ENCODE data around the gene CMAS. TPM values are rescaled to one million over a fixed set of nuclear protein-coding genes. Genes with fewer than 3 reads are reported as not detected.

The CMAS gene
- total RNA-seq, 1 experiment from 2014 or later: 69.0 TPM

- TF ChIP-seq, protein P1, sequence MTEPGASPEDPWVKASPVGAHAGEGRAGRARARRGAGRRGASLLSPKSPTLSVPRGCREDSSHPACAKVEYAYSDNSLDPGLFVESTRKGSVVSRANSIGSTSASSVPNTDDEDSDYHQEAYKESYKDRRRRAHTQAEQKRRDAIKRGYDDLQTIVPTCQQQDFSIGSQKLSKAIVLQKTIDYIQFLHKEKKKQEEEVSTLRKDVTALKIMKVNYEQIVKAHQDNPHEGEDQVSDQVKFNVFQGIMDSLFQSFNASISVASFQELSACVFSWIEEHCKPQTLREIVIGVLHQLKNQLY (CRISPR knock-in tag; IDR thresholded peaks at IDR 0.05): no peak
- TF ChIP-seq, protein P2, sequence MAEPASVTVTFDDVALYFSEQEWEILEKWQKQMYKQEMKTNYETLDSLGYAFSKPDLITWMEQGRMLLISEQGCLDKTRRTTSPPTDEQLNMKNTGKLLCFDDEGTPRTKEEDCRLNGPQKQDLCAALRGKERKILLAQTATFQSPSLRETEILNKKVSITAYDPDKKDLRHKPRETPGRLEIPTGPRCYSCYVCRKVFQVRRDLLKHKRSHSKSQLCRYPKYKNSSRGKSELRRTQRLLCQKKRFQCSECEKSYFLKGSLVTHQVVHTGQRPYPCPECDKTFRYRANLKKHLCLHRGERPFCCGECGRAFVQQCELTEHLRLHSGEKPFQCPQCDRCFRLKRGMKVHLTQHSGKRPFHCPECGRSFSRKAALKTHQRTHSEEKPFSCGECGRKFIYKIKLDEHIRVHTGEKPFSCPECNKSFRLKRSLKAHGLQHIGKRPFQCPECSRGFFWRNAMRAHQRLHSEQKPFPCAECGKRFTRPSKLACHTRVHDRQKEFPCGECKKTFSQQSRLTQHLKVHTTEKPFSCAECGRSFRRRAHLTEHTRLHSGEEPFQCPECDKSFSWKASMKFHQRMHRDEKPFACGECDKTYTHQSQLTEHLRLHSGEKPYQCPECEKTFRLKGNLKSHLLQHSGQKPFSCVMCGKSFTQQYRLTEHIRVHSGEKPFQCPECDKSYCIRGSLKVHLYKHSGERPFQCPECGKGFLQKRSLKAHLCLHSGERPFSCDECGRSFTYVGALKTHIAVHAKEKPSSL (CRISPR knock-in tag; conservative IDR thresholded peaks at IDR 0.05): no peak
- TF ChIP-seq, protein P3, sequence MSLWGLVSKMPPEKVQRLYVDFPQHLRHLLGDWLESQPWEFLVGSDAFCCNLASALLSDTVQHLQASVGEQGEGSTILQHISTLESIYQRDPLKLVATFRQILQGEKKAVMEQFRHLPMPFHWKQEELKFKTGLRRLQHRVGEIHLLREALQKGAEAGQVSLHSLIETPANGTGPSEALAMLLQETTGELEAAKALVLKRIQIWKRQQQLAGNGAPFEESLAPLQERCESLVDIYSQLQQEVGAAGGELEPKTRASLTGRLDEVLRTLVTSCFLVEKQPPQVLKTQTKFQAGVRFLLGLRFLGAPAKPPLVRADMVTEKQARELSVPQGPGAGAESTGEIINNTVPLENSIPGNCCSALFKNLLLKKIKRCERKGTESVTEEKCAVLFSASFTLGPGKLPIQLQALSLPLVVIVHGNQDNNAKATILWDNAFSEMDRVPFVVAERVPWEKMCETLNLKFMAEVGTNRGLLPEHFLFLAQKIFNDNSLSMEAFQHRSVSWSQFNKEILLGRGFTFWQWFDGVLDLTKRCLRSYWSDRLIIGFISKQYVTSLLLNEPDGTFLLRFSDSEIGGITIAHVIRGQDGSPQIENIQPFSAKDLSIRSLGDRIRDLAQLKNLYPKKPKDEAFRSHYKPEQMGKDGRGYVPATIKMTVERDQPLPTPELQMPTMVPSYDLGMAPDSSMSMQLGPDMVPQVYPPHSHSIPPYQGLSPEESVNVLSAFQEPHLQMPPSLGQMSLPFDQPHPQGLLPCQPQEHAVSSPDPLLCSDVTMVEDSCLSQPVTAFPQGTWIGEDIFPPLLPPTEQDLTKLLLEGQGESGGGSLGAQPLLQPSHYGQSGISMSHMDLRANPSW (CRISPR knock-in tag; conservative IDR thresholded peaks at IDR 0.05; ENCODE audit: low read depth): no peak
- TF ChIP-seq ERG (CRISPR knock-in tag; IDR thresholded peaks at IDR 0.05) (no peak), CREB1 (CRISPR knock-in tag; IDR thresholded peaks at IDR 0.05) (no peak), ZNF263 (CRISPR knock-in tag; IDR thresholded peaks at IDR 0.05; ENCODE audit: low read depth) (no peak), ZNF671 (CRISPR knock-in tag; IDR thresholded peaks at IDR 0.05) (no peak)
- no peak overlapping the region for H3K27ac Mint-ChIP-seq
- no peak overlapping the region for H3K4me3 Mint-ChIP-seq
- peaks cover 4% of the 10 kb centered on the region for H3K4me1 Mint-ChIP-seq
- ATAC-seq (no peak), DNase-seq (ENCODE audit: low spot score) (no peak)
- no peaks in the 10 kb centered on the region for H3K9me3 Mint-ChIP-seq
- peaks cover 31% of the 10 kb centered on the region for H3K36me3 Mint-ChIP-seq
- ChIA-PET POLR2A (no interaction called here), CTCF (no interaction called here)
- H3K27me3 Mint-ChIP-seq (ENCODE audit: low read depth): no peaks in the 10 kb centered on the region
These were observed 10.6 kb downstream of the CMAS start for GRCh38 chr12:22056607-22057006.

DNA sequence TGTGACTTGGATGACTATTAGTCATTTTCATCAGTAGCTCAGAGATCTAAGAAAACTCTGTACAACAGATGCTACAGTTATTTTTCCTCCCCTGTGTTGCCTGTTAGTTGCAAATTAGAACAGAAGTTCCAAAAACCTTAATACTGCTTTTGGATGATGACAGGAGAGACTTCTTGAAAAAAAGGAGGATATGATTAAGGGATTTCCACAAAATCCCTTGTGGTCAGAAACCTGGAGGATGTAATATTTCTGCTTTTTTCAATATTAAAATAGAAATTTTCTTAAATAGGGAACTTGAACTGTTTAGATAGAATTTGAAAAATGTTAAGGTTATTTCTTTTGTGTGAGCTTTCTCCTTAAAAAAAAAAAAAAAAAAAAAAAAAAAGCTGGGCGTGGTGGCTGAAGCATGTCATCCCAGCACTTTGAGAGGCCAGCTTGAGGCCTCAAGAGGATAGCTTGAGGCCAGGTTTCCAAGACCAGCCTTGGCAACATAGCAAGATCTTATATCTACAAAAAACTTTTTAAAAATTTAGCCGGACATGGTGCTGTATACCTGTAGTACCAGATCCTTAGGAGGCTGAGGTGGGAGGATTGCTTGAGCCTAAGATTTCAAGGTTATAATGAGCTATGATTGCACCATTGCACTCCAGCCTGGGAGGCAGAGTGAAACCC is 14.1 kb downstream of the CMAS start:
- no peak overlapping the region for H3K27ac Mint-ChIP-seq
- TF ChIP-seq, protein P4, sequence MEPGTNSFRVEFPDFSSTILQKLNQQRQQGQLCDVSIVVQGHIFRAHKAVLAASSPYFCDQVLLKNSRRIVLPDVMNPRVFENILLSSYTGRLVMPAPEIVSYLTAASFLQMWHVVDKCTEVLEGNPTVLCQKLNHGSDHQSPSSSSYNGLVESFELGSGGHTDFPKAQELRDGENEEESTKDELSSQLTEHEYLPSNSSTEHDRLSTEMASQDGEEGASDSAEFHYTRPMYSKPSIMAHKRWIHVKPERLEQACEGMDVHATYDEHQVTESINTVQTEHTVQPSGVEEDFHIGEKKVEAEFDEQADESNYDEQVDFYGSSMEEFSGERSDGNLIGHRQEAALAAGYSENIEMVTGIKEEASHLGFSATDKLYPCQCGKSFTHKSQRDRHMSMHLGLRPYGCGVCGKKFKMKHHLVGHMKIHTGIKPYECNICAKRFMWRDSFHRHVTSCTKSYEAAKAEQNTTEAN (CRISPR knock-in tag; IDR thresholded peaks at IDR 0.05): no peak
- no peak for TF ChIP-seq JUN (CRISPR knock-in tag; IDR thresholded peaks at IDR 0.05)
- no peak for TF ChIP-seq ETV6 (CRISPR knock-in tag; IDR thresholded peaks at IDR 0.05)
- TF ChIP-seq NR1H2 (CRISPR knock-in tag; IDR thresholded peaks at IDR 0.05): no peak
- TF ChIP-seq TEAD1 (CRISPR knock-in tag; IDR thresholded peaks at IDR 0.05): no peak
- TF ChIP-seq FOXK1 (CRISPR knock-in tag; IDR thresholded peaks at IDR 0.05): no peak
- TF ChIP-seq, protein P5, sequence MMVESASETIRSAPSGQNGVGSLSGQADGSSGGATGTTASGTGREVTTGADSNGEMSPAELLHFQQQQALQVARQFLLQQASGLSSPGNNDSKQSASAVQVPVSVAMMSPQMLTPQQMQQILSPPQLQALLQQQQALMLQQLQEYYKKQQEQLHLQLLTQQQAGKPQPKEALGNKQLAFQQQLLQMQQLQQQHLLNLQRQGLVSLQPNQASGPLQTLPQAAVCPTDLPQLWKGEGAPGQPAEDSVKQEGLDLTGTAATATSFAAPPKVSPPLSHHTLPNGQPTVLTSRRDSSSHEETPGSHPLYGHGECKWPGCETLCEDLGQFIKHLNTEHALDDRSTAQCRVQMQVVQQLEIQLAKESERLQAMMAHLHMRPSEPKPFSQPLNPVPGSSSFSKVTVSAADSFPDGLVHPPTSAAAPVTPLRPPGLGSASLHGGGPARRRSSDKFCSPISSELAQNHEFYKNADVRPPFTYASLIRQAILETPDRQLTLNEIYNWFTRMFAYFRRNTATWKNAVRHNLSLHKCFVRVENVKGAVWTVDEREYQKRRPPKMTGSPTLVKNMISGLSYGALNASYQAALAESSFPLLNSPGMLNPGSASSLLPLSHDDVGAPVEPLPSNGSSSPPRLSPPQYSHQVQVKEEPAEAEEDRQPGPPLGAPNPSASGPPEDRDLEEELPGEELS (CRISPR knock-in tag; IDR thresholded peaks at IDR 0.05): no peak
- TF ChIP-seq, protein P6, sequence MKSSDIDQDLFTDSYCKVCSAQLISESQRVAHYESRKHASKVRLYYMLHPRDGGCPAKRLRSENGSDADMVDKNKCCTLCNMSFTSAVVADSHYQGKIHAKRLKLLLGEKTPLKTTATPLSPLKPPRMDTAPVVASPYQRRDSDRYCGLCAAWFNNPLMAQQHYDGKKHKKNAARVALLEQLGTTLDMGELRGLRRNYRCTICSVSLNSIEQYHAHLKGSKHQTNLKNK (CRISPR knock-in tag; IDR thresholded peaks at IDR 0.05): no peak
- TF ChIP-seq, protein P7, sequence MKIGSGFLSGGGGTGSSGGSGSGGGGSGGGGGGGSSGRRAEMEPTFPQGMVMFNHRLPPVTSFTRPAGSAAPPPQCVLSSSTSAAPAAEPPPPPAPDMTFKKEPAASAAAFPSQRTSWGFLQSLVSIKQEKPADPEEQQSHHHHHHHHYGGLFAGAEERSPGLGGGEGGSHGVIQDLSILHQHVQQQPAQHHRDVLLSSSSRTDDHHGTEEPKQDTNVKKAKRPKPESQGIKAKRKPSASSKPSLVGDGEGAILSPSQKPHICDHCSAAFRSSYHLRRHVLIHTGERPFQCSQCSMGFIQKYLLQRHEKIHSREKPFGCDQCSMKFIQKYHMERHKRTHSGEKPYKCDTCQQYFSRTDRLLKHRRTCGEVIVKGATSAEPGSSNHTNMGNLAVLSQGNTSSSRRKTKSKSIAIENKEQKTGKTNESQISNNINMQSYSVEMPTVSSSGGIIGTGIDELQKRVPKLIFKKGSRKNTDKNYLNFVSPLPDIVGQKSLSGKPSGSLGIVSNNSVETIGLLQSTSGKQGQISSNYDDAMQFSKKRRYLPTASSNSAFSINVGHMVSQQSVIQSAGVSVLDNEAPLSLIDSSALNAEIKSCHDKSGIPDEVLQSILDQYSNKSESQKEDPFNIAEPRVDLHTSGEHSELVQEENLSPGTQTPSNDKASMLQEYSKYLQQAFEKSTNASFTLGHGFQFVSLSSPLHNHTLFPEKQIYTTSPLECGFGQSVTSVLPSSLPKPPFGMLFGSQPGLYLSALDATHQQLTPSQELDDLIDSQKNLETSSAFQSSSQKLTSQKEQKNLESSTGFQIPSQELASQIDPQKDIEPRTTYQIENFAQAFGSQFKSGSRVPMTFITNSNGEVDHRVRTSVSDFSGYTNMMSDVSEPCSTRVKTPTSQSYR (CRISPR knock-in tag; IDR thresholded peaks at IDR 0.05): no peak
- no peak for TF ChIP-seq CREM (CRISPR knock-in tag; IDR thresholded peaks at IDR 0.05)
- TF ChIP-seq ATF1 (CRISPR knock-in tag; IDR thresholded peaks at IDR 0.05): no peak
- TF ChIP-seq NFYB (CRISPR knock-in tag; conservative IDR thresholded peaks at IDR 0.05; ENCODE audit: low read depth): no peak
- TF ChIP-seq GRHL2 (CRISPR knock-in tag; IDR thresholded peaks at IDR 0.05; ENCODE audit: insufficient replicate concordance, severe bottlenecking): no peak
- no peak for TF ChIP-seq NFATC4 (CRISPR knock-in tag; IDR thresholded peaks at IDR 0.05)

More for the DNA sequence above, 14.1 kb downstream of the CMAS start:
- Mint-ChIP-seq H3K4me3 (no peak overlapping the region), H3K27me3 (ENCODE audit: low read depth) (no peaks in the 10 kb centered on the region), H3K4me1 (no peaks in the 10 kb centered on the region), H3K36me3 (peaks cover 49% of the 10 kb centered on the region), H3K9me3 (no peaks in the 10 kb centered on the region)
- no peak for DNase-seq (ENCODE audit: low spot score)
- CTCF ChIA-PET: interaction anchor here (0.8 to 1.2 kb wide), 2 partner anchors 70 to 362 kb away, joined by 3 read pairs; no protein-coding TSS in a partner anchor
- no peak for ATAC-seq
- POLR2A ChIA-PET: interaction anchor here (0.7 kb wide), 1 partner anchor 446 kb away, joined by 4 read pairs; no protein-coding TSS in a partner anchor

Data from WTC11 (cell line).